ENCODE results near the gene LATS2.
"Not testable (repeated sequence)": the region's sequence is repeated elsewhere in the genome, so short reads cannot be mapped to it uniquely, and the experiment has no call there.

LATS2 gene

GRCh38 chr13:20942938-20943559 lies 118.3 kb downstream of the LATS2 start:
- Mint-ChIP-seq H3K27me3 (peaks cover 49% of the 10 kb centered on the region), H3K4me1 (ENCODE audit: low read depth) (peaks cover 9% of the 10 kb centered on the region), H3K27ac (no peak overlapping the region), H3K36me3 (ENCODE audit: low read depth) (no peaks in the 10 kb centered on the region), H3K4me3 (no peak overlapping the region), H3K9me3 (no peaks in the 10 kb centered on the region)
- no peak for DNase-seq

GRCh38 chr13:20940511-20940910 lies 120.9 kb downstream of the LATS2 start:
- not testable (repeated sequence) for H3K4me1 Mint-ChIP-seq (ENCODE audit: low read depth); H3K4me3 Mint-ChIP-seq; H3K36me3 Mint-ChIP-seq (ENCODE audit: low read depth); H3K9me3 Mint-ChIP-seq; H3K27ac Mint-ChIP-seq; DNase-seq
- H3K27me3 Mint-ChIP-seq: peaks cover 32% of the 10 kb centered on the region

GRCh38 chr13:20940083-20940482 lies 121.3 kb downstream of the LATS2 start:
- Mint-ChIP-seq H3K4me1 (ENCODE audit: low read depth) (no peaks in the 10 kb centered on the region), H3K36me3 (ENCODE audit: low read depth) (no peaks in the 10 kb centered on the region), H3K27me3 (peaks cover 28% of the 10 kb centered on the region), H3K27ac (no peak overlapping the region), H3K9me3 (no peaks in the 10 kb centered on the region), H3K4me3 (no peak overlapping the region)
- no peak for DNase-seq

GRCh38 chr13:20939662-20940061 lies 121.7 kb downstream of the LATS2 start:
- Mint-ChIP-seq H3K27ac (no peak overlapping the region), H3K36me3 (ENCODE audit: low read depth) (no peaks in the 10 kb centered on the region), H3K4me3 (no peak overlapping the region), H3K9me3 (no peaks in the 10 kb centered on the region), H3K27me3 (peaks cover 23% of the 10 kb centered on the region), H3K4me1 (ENCODE audit: low read depth) (no peaks in the 10 kb centered on the region)
- no peak for DNase-seq

GRCh38 chr13:20938302-20938701 lies 123.1 kb downstream of the LATS2 start:
- no peak overlapping the region for H3K27ac Mint-ChIP-seq
- peaks cover 15% of the 10 kb centered on the region for H3K27me3 Mint-ChIP-seq
- H3K4me3 Mint-ChIP-seq: no peak overlapping the region
- H3K36me3 Mint-ChIP-seq (ENCODE audit: low read depth): no peaks in the 10 kb centered on the region
- H3K4me1 Mint-ChIP-seq (ENCODE audit: low read depth): no peaks in the 10 kb centered on the region
- no peak for DNase-seq
- no peaks in the 10 kb centered on the region for H3K9me3 Mint-ChIP-seq

- no peak for DNase-seq
- no peaks in the 10 kb centered on the region for H3K4me1 Mint-ChIP-seq (ENCODE audit: low read depth)
- H3K27ac Mint-ChIP-seq: no peak overlapping the region
- no peaks in the 10 kb centered on the region for H3K9me3 Mint-ChIP-seq
- no peaks in the 10 kb centered on the region for H3K36me3 Mint-ChIP-seq (ENCODE audit: low read depth)
- no peaks in the 10 kb centered on the region for H3K27me3 Mint-ChIP-seq
- H3K4me3 Mint-ChIP-seq: no peak overlapping the region
Observed at GRCh38 chr13:20927596-20928257, 133.7 kb downstream of the LATS2 start.

- not testable (repeated sequence) for DNase-seq; H3K27me3 Mint-ChIP-seq; H3K9me3 Mint-ChIP-seq; H3K4me1 Mint-ChIP-seq (ENCODE audit: low read depth); H3K4me3 Mint-ChIP-seq; H3K36me3 Mint-ChIP-seq (ENCODE audit: low read depth); H3K27ac Mint-ChIP-seq
Observed at GRCh38 chr13:20925395-20925790, 136.0 kb downstream of the LATS2 start.

- Mint-ChIP-seq H3K4me1 (ENCODE audit: low read depth) (no peaks in the 10 kb centered on the region), H3K36me3 (ENCODE audit: low read depth) (no peaks in the 10 kb centered on the region), H3K4me3 (no peak overlapping the region), H3K27me3 (no peaks in the 10 kb centered on the region), H3K9me3 (no peaks in the 10 kb centered on the region), H3K27ac (no peak overlapping the region)
- peak; percentile 66 for DNase-seq
Observed at GRCh38 chr13:20924758-20925394, 136.5 kb downstream of the LATS2 start.

GRCh38 chr13:20923272-20923671 lies 138.1 kb downstream of the LATS2 start:
- DNase-seq: no peak
- Mint-ChIP-seq H3K27me3 (no peaks in the 10 kb centered on the region), H3K9me3 (no peaks in the 10 kb centered on the region), H3K4me3 (no peak overlapping the region), H3K4me1 (ENCODE audit: low read depth) (no peaks in the 10 kb centered on the region), H3K27ac (no peak overlapping the region), H3K36me3 (ENCODE audit: low read depth) (no peaks in the 10 kb centered on the region)
